Gastrocnemius medialis (tissue), 4 donors: ENCODE measurements around the gene ZNF570. TPM values are rescaled to one million over a fixed set of nuclear protein-coding genes. Genes with fewer than 3 reads are reported as not detected.
A peak's percentile ranks its signal among the peaks of the same experiment; 100 is the strongest.

Experiments used
- ATAC-seq, 2 donors: fragments of 150-250 bp; one replicate each; pipeline ENCODE4 v1.9.1; 2016
- DNase-seq, 2 donors: peaks; one replicate each; pipeline ENCODE4 v3.0.0-alpha.2; 2019
- H3K27ac ChIP-seq, 4 donors: fragments of 200-600 bp; sonication (generic); 1 replicate in 1 of 4; 2 replicates in 3 of 4; pipeline ENCODE4 v1.5.1; 2016 to 2018; ENCODE audit warnings: mild to moderate bottlenecking in 2 of 4, moderate library complexity in 1 of 4
- H3K27me3 ChIP-seq, 3 donors: fragments of 200-600 bp; sonication (generic) in 2 of 3; 1 replicate in 1 of 3; 2 replicates in 2 of 3; pipeline versions ENCODE4 v1.5.1 to v1.6.0; 2016 to 2019; ENCODE audit warnings: mild to moderate bottlenecking in 1 of 3, moderate library complexity in 1 of 3
- H3K36me3 ChIP-seq, 2 donors: fragments of 200-600 bp; sonication (generic) in 1 of 2; one replicate each; pipeline ENCODE4 v1.5.1; 2017 to 2018
- H3K4me1 ChIP-seq, 2 donors: fragments of 200-600 bp; sonication (generic) in 1 of 2; one replicate each; pipeline ENCODE4 v1.5.1; 2016 to 2017; ENCODE audit warnings: mild to moderate bottlenecking in 2 of 2
- H3K4me3 ChIP-seq, 4 donors: fragments of 200-600 bp; sonication (generic) in 3 of 4; 1 replicate in 1 of 4; 2 replicates in 3 of 4; pipeline ENCODE4 v1.5.1; 2016 to 2019; ENCODE audit warnings: mild to moderate bottlenecking in 2 of 4
- H3K9me3 ChIP-seq, 3 donors: fragments of 200-600 bp; sonication (generic) in 2 of 3; 1 replicate in 1 of 3; 2 replicates in 2 of 3; pipeline ENCODE4 v1.5.1; 2016 to 2019
- POLR2A ChIP-seq, 2 donors: fragments of 450-650 bp; IDR thresholded peaks; one replicate each; pipeline ENCODE4 v1.6.1; 2017; ENCODE audit warnings: antibody characterized with exemption in 2 of 2, mild to moderate bottlenecking in 2 of 2, moderate library complexity in 2 of 2
- in situ Hi-C, 4 donors: fragments of 200-750 bp; cut with MboI; loops; one replicate each; pipeline versions ENCODE4 v1.15.0 to v1.8.0; 2017; ENCODE audit warnings: low sequenced_read_pairs in 4 of 4
- intact Hi-C: fragments of 100-400 bp; cut with DNase I; formaldehyde crosslinking; loops from one replicate; pipeline ENCODE4 v1.15.1; 2023; ENCODE audit warnings: low total_unique reads
- total RNA-seq, 4 donors: library from RNA; depleted of rRNA; stranded (reverse); fragments of >200 nt; gene quantifications; one replicate each; pipeline versions ENCODE4 v1.1.0 to v1.2.3, GENCODE V29; 2016
- TF ChIP-seq, protein P1 (sequence below), 5 experiments: fragments of 450-650 bp in 3 of 5; fragments of 200-600 bp in 2 of 5; sonication (generic) in 2 of 5; IDR thresholded peaks in 4 of 5; conservative IDR thresholded peaks in 1 of 5; 1 replicate in 4 of 5; 2 replicates in 1 of 5; pipeline ENCODE4 v1.5.1; 2016 to 2019; ENCODE audit warnings: antibody characterized with exemption in 5 of 5, mild to moderate bottlenecking in 3 of 5, moderate library complexity in 3 of 5

Gene ZNF570
- total RNA-seq: 1 to 10 TPM; 2.3 to 3.5 (median 2.8) TPM

DNA sequence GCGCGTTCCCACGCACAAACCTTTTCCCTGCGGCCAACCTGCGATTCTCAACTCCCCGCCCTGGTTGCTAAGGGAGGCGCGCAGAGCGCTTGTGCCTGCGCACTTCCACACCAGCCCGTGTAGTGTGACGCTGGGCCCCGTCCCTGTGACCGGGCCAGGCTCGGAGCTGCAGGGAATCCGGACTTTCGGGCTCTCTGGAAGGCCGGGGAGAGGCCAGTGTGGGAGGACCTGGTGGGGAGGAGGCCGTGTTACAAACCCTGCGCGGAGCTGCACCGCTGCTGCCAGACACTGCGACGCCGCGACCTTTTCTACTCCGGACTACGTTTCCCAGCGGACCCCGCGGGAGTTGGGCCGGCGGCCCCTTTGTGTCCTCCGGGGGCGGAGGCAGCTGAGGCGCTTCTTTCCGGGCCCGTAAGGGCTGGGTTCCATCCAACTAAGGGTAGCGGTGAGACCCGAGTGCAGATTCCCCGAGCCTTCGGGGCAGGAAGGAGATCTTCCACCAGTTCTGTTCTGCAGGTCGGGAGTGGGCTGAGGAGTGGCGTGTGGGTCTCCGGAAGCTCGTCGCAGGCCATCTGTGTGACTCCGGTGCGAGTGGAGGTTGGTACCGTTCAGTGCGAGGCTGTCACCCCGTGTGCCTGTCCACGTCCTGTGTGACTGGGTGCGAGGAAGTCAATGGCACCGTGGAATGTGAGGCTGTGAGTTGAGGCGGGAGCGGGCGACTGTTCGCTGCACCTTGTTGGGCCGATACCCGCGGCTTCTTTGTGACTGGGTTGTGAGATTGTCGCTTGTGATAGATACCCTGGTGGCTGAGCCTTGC lies at the start of gene ZNF570:
TSS of gene ZNF570 (plus strand) at position 396 of the 817 bp plus-strand sequence. CDS start 999 bp downstream, outside the sequence.
- Histone ChIP-seq H3K4me3 (peak within 1 kb of the TSS; percentile 73 to 89 (median 88)), H3K4me1 (peaks cover 14 to 16% of the 10 kb centered on the region in 2 donors), H3K36me3 (peaks cover 2 to 40% of the 10 kb centered on the region in 2 donors), H3K27me3 (no peaks in the 10 kb centered on the region), H3K27ac (peak within 1 kb of the TSS; percentile 84 to 92 (median 88)), H3K9me3 (no peaks in the 10 kb centered on the region)
- in situ Hi-C loops: loop anchor here in 3 of 4 donors (10.0 to 25.0 kb wide), 4 partner anchors 94 to 634 kb away; partner anchors contain the start of genes ZNF383 (in 1 of the 3), ZNF527 (in 1 of the 3), ZNF585B (in 1 of the 3) and ZNF790 (in 1 of the 3)
- peak; percentile 77 to 86 for DNase-seq
- intact Hi-C loops: loop anchor here (1.0 to 5.0 kb wide), 4 partner anchors 152 to 782 kb away; partner anchors contain the start of genes ZFP30 and ZNF567
- ATAC-seq: peak; percentile 82
- TF ChIP-seq, protein P1, sequence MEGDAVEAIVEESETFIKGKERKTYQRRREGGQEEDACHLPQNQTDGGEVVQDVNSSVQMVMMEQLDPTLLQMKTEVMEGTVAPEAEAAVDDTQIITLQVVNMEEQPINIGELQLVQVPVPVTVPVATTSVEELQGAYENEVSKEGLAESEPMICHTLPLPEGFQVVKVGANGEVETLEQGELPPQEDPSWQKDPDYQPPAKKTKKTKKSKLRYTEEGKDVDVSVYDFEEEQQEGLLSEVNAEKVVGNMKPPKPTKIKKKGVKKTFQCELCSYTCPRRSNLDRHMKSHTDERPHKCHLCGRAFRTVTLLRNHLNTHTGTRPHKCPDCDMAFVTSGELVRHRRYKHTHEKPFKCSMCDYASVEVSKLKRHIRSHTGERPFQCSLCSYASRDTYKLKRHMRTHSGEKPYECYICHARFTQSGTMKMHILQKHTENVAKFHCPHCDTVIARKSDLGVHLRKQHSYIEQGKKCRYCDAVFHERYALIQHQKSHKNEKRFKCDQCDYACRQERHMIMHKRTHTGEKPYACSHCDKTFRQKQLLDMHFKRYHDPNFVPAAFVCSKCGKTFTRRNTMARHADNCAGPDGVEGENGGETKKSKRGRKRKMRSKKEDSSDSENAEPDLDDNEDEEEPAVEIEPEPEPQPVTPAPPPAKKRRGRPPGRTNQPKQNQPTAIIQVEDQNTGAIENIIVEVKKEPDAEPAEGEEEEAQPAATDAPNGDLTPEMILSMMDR (IDR thresholded peaks at IDR 0.05 in 4 of 5, conservative IDR thresholded peaks at IDR 0.05 in 1 of 5): peak in 1 of 5 experiments; percentile 16
- peak; percentile 59 for TF ChIP-seq POLR2A (IDR thresholded peaks at IDR 0.05)

DNA sequence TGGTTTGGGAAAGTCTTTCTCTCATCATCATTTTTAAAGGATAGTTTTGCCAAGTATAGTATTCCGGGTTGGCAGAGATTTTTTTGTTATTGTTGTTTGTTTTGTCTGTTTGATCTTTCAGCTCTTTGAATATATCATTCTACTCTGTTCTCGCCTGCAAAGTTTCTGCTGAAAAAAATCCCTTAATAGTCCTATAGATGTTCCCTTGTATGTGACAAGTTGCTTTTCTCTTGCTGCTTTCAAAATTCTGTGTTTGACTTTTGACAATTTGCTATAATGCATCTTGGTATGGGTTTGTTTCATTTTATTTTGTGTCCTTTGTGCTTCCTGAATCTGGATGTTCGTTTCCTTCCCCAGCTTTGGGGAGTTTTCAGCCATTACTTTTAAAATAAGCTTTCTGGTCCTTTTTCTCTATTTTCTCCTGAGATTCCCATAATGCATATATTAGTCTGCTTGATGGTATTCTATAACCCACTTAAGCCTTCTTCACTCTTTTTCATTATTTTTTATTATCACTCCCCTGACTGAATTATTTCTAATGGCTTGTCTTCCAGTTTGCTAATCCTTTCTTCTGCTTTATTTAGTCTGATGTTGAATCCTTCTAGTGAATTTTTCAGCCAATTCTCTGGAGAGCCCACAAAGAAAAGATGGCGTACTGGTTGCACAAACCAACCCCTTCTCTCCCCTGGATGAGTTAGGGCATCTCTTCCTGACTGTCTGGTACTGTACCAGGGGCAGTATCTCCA lies 16.5 kb upstream of the ZNF570 start:
- Histone ChIP-seq H3K4me1 (no peaks in the 10 kb centered on the region), H3K27ac (no peak overlapping the region), H3K36me3 (peaks cover 3 to 84% of the 10 kb centered on the region in 2 donors), H3K27me3 (no peaks in the 10 kb centered on the region), H3K4me3 (peak overlapping the region in 1 of 4 donors; percentile 27), H3K9me3 (peaks cover 7 to 81% (median 14%) of the 10 kb centered on the region in 3 donors)
- TF ChIP-seq, protein P1 (IDR thresholded peaks at IDR 0.05 in 4 of 5, conservative IDR thresholded peaks at IDR 0.05 in 1 of 5): no peak
- TF ChIP-seq POLR2A (IDR thresholded peaks at IDR 0.05): no peak
- intact Hi-C loops (no loop called here), in situ Hi-C loops (loop anchor here in 1 of 4 donors (25.0 kb wide), 2 partner anchors 115 to 240 kb away; partner anchors contain the start of genes ZNF383 and ZNF585B)
- ATAC-seq (no peak), DNase-seq (no peak)

DNA sequence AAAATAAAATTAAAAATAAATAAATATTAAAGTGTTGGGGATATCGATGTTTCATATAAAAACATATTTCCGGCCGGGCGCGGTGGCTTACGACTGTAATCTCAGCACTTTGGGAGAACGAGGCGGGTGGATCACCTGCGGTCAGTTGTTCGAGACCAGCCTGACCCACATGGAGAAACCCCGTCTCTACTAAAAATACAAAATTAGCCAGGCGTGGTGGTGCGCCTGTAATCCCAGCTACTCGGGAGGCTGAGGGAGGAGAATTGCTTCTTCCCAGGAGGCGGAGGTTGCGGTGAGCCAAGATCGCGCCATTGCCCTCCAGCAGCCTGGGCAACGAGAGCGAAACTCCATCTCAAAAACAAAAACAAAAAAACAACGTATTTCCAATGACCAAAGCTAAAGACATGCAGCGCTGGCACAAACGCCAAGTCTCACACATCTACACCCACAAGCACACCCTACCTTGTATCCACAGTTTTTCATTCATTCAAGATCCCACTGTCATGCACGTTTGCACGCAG lies 2.8 kb upstream of the ZNF570 start:
- in situ Hi-C loops: loop anchor here in 3 of 4 donors (10.0 to 25.0 kb wide), 4 partner anchors 92 to 632 kb away; partner anchors contain the start of genes ZNF383 (in 1 of the 3), ZNF527 (in 1 of the 3), ZNF585B (in 1 of the 3) and ZNF790 (in 1 of the 3)
- Histone ChIP-seq H3K4me3 (peak overlapping the region; percentile 87 to 90 (median 88)), H3K9me3 (peaks cover 0 to 8% (median 7%) of the 10 kb centered on the region in 3 donors), H3K4me1 (peaks cover 14 to 16% of the 10 kb centered on the region in 2 donors), H3K36me3 (peaks cover 2 to 45% of the 10 kb centered on the region in 2 donors), H3K27ac (peak overlapping the region; percentile 84 to 92 (median 88)), H3K27me3 (no peaks in the 10 kb centered on the region)
- intact Hi-C loops: loop anchor here (2.0 to 5.0 kb wide), 8 partner anchors 40 to 938 kb away; partner anchors contain the start of genes ZFP30, ZNF260, ZNF420 and ZNF567
- no peak for ATAC-seq
- no peak for TF ChIP-seq POLR2A (IDR thresholded peaks at IDR 0.05)
- TF ChIP-seq, protein P1 (IDR thresholded peaks at IDR 0.05 in 4 of 5, conservative IDR thresholded peaks at IDR 0.05 in 1 of 5): no peak
- no peak for DNase-seq
